IPS-18c (cell line): ENCODE results near the gene PLCB1.
"Not testable (repeated sequence)": the region's sequence is repeated elsewhere in the genome, so short reads cannot be mapped to it uniquely, and the experiment has no call there.

Source experiments
- H3K4me3 ChIP-seq: 2 replicates; pipeline ENCODE4 v1.7.0; 2013; ENCODE audit warnings: low read depth, mild to moderate bottlenecking, low read length, moderate library complexity; ENCODE audit not compliant: insufficient read depth
- H3K9me3 ChIP-seq: one replicate; pipeline ENCODE4 v1.6.1; 2013; ENCODE audit warnings: mild to moderate bottlenecking, low read length, moderate library complexity; ENCODE audit not compliant: control insufficient read depth, insufficient read depth

The PLCB1 gene

DNA sequence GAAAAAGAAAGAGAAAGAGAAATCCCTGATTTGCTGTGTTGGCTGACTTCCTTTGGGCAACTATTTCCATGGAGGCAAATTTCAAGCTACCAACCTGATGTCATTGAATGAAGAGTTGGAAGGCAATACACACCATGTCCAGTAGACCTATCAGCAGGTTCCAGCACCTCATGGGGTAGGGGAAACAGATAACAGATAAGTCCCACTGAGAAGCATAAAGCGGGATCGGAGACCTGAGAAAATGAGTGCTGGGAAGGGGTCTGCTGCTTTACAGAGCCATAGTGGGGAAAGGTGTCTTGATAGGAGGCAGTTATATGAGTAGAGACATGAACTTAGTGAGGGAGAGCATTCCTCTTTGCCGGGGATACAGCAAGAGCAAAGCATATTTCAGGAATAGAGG is 244.9 kb downstream of the PLCB1 start:
- H3K4me3 ChIP-seq = no peak overlapping the region
- no peaks in the 10 kb centered on the region for H3K9me3 ChIP-seq

DNA sequence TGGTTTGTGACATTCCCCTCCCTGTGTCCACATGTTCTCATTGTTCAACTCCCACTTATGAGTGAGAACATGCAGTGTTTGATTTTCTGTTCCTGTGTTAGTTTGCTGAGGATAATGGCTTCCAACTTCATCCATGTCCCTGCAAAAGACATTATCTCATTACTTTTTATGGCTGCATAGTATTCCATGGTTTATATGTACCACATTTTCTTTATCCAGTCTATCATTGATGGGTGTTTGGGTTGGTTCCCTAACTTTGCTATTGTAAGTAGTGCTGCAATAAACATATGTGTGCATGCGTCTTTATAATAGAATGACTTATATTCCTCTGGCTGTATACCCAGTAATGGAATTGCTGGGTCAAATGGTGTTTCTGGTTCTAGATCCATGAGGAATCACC is 247.1 kb downstream of the PLCB1 start:
- not testable (repeated sequence) for H3K4me3 ChIP-seq, H3K9me3 ChIP-seq

DNA sequence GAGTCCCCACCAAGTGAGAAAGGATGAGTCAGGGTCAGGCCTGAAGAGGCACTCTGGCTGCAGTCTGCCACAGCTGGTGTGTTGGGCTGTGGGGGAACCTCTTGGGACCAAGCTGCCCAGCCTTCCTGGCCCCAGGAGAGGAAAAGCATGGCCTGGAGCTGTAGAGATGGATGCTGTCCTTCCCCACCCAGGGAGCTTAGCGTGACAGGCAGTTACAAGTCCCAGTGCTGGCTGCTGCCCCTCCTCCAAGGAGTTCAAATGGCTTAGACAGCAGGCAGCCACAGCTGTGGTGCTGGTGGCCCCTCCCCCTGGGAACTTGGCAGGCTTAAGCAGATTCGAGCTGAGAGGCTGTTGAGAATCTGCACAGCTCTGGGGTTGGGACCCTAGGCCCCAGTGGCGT is 253.2 kb downstream of the PLCB1 start:
- peaks cover 2% of the 10 kb centered on the region for H3K9me3 ChIP-seq
- no peak overlapping the region for H3K4me3 ChIP-seq

DNA sequence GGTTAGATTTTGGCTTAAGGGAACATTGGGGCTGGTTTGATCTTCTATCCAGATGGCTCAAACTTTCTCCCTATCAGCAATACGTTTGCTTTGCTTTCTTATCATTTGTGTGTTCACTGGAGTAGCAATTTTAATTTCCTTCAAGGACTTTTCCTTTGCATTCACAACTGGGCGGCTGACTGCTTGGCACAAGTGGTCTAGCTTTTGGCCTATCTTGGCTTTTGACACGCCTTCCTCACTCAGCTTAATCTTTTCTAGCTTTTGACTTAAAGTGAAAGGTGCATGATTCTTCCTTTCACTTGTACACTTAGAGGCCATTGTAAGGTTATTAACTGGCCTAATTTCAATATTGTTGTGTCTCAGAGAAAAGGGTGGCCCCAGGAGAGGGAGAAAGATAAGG is 254.9 kb downstream of the PLCB1 start:
- Histone ChIP-seq H3K9me3 (peaks cover 2% of the 10 kb centered on the region), H3K4me3 (no peak overlapping the region)

DNA sequence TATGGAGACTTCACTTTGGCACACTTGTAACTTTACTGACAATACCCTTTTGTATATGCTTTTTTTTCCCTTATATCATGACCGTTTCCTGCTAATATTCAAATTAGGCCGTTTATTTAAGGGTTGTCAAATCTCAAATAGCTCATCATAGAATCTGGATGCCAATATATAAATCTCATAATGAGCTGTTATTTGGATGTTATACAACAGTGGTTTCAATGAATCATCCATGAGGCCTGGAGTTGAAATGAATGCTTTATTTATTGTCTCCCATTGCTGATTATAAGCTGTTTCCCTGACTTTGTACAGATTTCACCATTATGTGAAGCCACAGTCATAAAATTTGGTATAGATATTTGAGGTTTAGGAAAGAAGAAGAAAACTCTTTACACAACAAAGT is 256.1 kb downstream of the PLCB1 start:
- H3K4me3 ChIP-seq = no peak overlapping the region

DNA sequence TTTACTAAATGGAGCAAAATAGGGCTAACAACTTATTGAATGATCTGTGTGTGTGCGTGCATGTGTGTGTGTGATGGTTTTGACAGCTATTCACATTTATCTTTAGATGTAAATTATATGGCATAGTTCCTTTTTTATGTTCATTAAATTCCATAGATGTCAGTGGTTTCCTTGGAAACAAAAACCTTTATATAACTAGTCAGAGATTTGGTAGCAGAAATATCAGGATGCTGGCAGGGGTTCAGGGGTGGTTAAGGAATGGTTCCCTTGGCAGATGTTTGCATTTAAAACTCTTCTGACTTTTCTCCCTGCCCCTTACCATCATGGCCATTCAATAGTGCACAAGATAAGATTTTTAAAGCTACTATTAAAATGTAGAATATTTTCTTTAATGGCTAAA is 256.6 kb downstream of the PLCB1 start:
- no peaks in the 10 kb centered on the region for H3K9me3 ChIP-seq
- H3K4me3 ChIP-seq = no peak overlapping the region

More for the DNA sequence above, 256.1 kb downstream of the PLCB1 start:
- no peaks in the 10 kb centered on the region for H3K9me3 ChIP-seq

DNA sequence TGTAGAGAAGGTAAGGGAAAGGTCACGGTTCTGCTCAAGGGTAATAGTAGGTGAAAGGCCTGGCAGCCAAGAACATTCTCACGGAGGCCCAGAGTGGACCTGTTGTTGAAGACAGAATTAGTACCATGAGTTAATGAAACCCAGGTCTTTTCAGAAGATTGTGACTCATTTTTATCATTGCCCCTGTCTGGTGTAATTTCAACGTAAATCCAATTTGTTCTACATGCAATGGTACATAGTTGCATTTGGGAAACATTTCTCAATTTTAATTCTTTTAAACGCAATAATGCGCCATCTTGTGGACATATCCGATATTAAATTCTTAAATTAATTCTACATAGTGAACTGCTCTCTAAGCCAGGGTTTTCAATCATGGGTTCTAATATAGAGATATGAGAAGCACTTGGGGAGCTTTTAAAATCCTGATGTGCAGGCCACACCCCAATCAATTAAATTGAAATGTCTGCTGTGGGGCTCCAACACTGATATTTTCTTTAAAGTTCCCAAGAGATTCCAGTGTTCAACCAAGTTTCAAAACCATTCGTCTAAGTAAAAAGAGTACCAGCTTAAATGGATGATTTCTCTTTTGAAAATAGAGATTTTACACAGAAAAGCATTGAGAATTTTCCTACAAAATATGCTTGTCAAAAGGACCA is 257.4 kb downstream of the PLCB1 start:
- Histone ChIP-seq H3K4me3 (no peak overlapping the region), H3K9me3 (no peaks in the 10 kb centered on the region)

DNA sequence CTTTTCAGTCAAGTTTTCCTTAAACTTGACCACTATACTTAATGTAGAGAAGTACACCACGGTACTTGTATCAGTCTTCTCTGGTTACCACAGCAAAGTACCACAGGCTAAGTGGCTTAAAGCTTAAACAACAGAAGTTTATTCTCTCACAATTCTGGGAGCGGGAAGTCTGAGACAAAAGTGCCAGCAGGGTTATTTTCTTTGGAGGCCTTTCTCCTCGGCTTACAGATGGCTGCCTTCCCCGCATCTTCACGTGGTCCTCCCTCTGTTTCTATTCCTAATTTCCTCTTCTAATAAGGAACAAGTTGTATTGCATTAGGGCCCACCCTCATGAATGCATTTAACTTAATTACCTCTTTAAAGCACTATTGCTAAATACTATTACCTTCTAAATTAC is 258.0 kb downstream of the PLCB1 start:
- H3K9me3 ChIP-seq = no peaks in the 10 kb centered on the region
- no peak overlapping the region for H3K4me3 ChIP-seq

DNA sequence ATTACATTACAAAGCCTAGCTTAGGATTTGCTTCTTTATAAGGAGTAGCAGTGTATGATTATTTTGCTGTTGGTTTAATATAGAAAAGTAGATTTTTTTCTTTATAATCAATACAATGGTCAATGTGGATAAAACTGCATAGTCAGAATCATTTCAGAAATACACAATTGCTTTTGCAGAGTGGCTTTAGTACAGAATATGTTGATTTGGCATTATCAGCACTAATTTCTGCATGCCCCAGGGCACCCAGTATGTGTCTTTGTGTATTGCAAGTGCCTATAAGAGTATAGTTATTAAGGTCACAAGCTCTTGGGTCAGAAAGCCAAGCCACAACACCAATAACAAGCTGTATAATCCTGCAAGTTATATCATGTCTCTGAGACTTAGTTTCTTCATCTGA is 258.4 kb downstream of the PLCB1 start:
- Histone ChIP-seq H3K4me3 (no peak overlapping the region), H3K9me3 (no peaks in the 10 kb centered on the region)

DNA sequence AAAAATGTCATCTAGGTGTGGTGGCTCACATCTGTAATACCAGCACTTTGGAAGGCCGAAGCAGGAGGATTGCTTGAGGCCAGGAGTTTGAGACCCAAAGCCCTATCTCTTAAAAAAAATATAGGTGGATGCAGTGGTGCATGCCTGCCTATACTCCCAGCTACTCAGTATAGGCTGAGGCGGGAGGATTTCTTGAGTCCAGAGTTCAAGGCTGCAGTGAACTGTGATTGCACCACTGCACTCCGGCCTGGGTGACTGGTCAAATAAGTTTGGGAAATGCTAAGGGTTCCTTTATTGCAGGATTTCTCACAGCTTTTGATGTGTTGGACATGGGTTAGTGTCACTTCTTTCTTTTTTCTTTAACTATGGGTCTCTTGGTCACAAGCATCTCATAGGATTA is 261.3 kb downstream of the PLCB1 start:
- H3K9me3 ChIP-seq = no peaks in the 10 kb centered on the region

DNA sequence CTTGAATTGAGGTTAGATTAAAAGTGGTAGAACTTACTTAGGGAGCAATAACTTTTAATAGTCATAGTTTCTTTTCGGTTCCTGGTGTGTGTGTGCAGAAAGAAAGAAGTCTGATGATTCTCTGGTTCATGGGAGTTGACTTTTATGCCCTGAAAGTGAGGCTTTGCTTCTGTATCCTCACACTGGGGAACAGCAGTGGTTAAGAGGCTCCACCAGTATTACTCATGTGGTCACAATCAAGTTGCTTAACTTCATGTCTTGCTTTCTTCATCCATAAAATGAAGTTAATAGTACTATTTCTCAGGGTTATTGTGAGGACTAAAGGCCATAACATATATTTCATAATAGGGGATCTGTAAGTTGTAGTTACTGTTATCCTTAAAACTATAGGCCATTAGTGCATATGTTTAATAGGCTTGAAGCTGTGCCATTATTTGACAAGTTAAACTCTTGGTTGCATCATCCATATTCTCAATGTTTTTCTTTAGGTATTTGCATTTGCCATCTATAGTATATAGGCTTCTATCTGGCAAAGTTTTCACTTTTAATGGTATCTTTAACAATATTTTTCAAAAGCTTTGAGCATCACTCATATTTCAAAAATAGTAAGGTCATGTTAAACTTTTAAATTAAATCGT is 262.4 kb downstream of the PLCB1 start:
- Histone ChIP-seq H3K9me3 (no peaks in the 10 kb centered on the region), H3K4me3 (no peak overlapping the region)

More for the DNA sequence above, 261.3 kb downstream of the PLCB1 start:
- no peak overlapping the region for H3K4me3 ChIP-seq

DNA sequence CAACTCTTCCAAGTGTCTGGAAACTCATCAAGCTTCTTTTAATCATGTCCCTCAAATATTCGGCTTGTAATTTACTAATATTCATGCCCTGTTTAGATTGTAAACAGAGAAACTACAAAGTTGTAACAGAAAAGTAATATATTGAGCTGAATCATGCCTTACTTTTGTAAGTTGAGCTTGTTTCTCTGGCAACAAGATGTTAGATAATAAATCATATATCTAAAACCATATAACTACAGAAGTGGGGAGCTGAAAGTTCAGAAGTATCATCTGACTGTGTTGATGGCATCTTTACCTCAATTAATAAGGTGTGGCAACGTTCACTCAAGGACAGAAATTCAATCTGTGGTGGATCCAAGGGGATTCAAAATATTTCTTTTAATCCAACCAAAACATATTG is 263.9 kb downstream of the PLCB1 start:
- Histone ChIP-seq H3K9me3 (no peaks in the 10 kb centered on the region), H3K4me3 (no peak overlapping the region)

DNA sequence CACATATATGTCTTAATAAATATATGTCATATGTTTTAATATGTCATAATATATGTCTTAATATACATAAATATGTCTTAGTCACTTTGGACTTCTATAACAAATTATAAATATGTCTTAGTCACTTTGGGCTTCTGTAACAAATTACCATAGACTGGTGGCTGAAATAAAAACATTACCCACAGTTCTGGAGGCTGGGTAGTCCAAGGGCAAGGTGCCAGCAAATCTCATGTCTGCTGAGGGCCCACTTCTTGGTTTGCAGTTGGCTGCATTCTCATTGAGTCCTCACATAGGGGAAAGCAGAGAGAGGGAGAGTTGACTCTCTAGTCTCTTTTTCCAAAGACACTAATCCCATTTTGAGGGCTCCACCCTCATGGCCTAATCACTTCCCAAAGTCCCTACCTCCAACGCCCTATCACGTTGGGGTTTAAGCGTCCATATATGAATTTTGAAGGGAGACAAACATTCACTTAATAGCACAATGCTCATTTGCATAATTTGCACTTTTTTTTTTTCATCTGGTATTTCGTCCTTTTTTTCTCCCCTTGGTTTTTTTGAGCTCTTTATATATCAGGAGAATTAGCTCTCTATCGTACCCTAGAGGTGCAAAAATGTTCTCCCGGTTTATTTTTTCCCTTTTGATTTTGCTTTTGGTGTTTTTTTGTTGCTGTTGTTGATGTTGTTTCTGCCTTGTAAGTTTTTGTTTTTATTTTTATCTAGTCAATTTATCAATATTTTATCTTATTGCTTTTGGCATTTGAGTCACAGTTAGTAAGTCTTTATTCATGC is 266.4 kb downstream of the PLCB1 start:
- no peaks in the 10 kb centered on the region for H3K9me3 ChIP-seq
- no peak overlapping the region for H3K4me3 ChIP-seq

DNA sequence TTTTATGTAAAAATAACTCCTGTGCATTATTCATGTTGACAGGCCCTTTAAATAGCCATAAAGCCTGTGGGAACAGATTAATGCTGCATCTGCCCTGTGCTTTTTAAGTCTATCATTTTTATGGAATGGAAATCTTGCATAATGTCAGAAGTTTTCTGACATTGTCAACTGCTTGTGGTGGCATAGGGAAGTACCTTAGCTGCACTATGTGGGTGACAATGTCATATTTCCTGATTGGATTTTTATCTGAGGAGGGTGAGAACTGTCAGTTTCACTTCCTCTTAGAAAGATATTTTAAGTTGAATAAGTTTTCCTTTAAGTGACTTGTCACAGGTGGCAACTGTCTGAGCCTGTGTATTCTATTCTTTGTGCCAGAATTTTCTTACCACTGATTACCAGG is 267.9 kb downstream of the PLCB1 start:
- Histone ChIP-seq H3K9me3 (no peaks in the 10 kb centered on the region), H3K4me3 (no peak overlapping the region)

DNA sequence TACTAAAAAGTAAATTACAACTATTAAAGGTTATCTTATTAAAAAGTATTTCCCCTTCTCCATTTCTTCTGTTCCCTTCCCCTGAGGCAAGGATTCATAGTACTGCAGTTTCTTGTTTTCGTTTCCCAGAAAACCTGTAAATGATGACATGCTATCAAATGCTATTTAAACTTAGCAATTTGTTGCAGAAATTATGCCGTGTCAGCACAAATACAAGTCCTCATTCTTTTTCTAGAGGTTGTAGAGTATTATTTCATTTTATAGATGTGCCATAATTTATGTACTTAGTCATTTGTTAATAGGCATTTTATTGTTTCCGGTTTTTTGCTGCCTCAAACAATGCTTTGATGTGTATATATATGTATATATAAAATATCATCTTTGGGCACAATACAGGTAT is 268.4 kb downstream of the PLCB1 start:
- no peaks in the 10 kb centered on the region for H3K9me3 ChIP-seq
- H3K4me3 ChIP-seq = no peak overlapping the region

DNA sequence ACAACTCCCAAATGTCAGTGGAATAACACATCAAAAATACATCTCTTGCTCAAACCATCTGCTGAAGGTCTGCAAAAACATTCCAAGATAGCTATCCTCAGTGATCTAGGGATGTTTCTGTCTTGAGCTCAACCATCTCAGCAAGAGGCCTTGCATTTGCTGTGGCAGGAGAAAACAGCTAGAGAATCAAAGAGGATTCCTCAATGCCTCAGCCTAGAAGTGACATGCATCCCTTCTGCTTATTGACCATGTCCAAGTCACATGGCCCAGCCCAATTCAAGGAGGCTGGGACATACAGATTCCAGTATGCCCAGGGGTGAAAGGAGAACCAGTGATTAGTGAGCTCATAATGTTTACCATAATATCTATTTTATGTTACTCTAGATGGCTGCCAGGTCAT is 269.5 kb downstream of the PLCB1 start:
- Histone ChIP-seq H3K4me3 (no peak overlapping the region), H3K9me3 (no peaks in the 10 kb centered on the region)

DNA sequence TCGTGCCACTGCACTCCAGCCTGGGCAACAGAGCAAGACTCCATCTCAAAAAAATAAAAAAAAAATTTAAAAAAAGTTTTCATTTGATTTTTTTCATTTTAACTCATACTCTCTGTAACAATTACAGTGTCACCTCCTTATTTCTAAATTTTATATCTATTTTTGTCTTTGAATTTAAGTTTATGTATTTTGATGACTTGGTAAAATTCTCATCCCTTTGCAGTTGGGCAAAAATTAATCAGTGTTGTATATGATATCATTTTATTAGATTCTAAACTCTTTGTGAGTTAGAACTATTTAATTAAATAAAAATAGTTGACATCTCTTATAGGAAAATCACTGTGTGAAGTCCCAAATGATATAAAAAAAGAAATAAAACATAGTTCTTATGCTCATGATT is 270.7 kb downstream of the PLCB1 start:
- H3K9me3 ChIP-seq = no peaks in the 10 kb centered on the region
- H3K4me3 ChIP-seq = no peak overlapping the region

DNA sequence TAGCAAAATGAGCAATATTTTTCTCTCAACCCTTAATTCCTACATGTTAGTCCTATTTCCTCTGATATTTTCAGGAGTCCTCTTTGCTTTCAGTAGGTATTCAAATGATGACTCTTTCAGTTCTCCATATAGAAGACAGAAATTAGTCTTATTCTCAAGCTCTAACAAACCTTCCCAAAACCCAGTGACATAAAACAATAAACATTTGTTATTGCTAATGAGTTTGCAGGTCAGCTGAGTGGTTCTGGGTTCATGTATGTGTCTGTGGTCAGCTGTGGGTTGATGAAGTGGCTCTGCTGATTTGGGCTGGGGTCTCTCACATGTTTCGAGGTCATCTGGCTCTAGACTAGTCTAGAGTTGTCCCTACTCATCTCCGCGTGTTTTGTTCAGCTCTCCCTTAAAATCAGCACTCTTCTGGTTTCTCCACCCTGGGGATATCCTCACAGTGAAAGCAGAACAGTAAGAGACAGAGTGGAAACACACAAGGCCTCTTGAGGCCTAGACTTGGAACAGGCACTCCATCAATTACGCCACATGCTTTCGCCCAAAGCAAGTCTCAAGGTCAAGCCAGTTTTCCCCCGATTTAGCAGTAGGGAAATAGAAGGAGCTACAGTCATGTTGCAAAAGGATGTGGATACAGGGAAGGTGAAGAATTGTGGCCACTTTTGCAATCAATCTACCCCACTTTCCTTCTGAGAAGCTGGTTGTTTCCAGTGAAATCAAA is 273.0 kb downstream of the PLCB1 start:
- H3K4me3 ChIP-seq = no peak overlapping the region
- no peaks in the 10 kb centered on the region for H3K9me3 ChIP-seq
